Left lung (tissue), 10 donors: ENCODE results near the gene KLC4. TPM values are rescaled to one million over a fixed set of nuclear protein-coding genes. Genes with fewer than 3 reads are reported as not detected.

Source experiments
- ATAC-seq: fragments of 200-7000 bp; cut with Tn5 transposase; one replicate; pipeline ENCODE4 v1.9.1; 2020; ENCODE audit warnings: moderate library complexity
- DNase-seq, 4 donors: peaks; one replicate each; pipeline ENCODE4 v3.0.0-alpha.2; 2013 to 2020
- H3K27ac ChIP-seq, 2 donors: fragments of 200-600 bp; sonication (generic) in 1 of 2; one replicate each; pipeline versions ENCODE4 v1.5.0 to v1.8.0; 2020 to 2021
- H3K27me3 ChIP-seq, 2 donors: fragments of 200-600 bp; sonication (generic) in 1 of 2; one replicate each; pipeline versions ENCODE4 v1.5.0 to v1.8.0; 2020 to 2021
- H3K36me3 ChIP-seq, 2 donors: fragments of 200-600 bp; sonication (generic) in 1 of 2; one replicate each; pipeline versions ENCODE4 v1.5.0 to v1.8.0; 2020 to 2021
- H3K4me1 ChIP-seq, 2 donors: fragments of 200-600 bp; one replicate each; pipeline ENCODE4 v1.8.0; 2021
- H3K4me3 ChIP-seq, 2 donors: fragments of 200-600 bp; sonication (generic) in 1 of 2; one replicate each; pipeline versions ENCODE4 v1.5.0 to v1.8.0; 2020 to 2021; ENCODE audit warnings: mild to moderate bottlenecking in 1 of 2
- H3K9me3 ChIP-seq, 2 donors: fragments of 200-600 bp; sonication (generic) in 1 of 2; one replicate each; pipeline versions ENCODE4 v1.5.0 to v1.8.0; 2020 to 2021
- CTCF ChIP-seq, 2 donors: fragments of 200-600 bp; sonication (generic) in 1 of 2; IDR thresholded peaks; one replicate each; pipeline versions ENCODE4 v1.5.0 to v1.8.0; 2021; ENCODE audit warnings: antibody characterized with exemption in 2 of 2
- intact Hi-C, 2 donors: fragments of 100-400 bp; cut with DNase I; formaldehyde crosslinking; loops; one replicate each; pipeline versions ENCODE4 v1.11.2 to v1.14.2; 2022
- polyA plus RNA-seq, 6 donors: library from polyadenylated mRNA; unstranded; fragments of 120-200 nt; gene quantifications; one replicate each; pipeline ENCODE4 v1.2.1, GENCODE V29; 2013; ENCODE audit not compliant: insufficient read length in 6 of 6
- total RNA-seq, 2 donors: library from RNA; stranded (reverse); fragmentation: NEBNext Ultra II Directional; extraction: Animal tissue kit (Norgen Biotek cat#: 25700); gene quantifications; one replicate each; pipeline ENCODE4 v1.2.1, GENCODE V29; 2021
- donor health status: DM: no; HTN: yes; CAD: no.
- donor health status: DM: no; HTN: no; CAD: no.

Gene KLC4
- total and polyA plus RNA-seq, 8 donors: 20.2 to 55.6 (median 51.3) TPM

DNA sequence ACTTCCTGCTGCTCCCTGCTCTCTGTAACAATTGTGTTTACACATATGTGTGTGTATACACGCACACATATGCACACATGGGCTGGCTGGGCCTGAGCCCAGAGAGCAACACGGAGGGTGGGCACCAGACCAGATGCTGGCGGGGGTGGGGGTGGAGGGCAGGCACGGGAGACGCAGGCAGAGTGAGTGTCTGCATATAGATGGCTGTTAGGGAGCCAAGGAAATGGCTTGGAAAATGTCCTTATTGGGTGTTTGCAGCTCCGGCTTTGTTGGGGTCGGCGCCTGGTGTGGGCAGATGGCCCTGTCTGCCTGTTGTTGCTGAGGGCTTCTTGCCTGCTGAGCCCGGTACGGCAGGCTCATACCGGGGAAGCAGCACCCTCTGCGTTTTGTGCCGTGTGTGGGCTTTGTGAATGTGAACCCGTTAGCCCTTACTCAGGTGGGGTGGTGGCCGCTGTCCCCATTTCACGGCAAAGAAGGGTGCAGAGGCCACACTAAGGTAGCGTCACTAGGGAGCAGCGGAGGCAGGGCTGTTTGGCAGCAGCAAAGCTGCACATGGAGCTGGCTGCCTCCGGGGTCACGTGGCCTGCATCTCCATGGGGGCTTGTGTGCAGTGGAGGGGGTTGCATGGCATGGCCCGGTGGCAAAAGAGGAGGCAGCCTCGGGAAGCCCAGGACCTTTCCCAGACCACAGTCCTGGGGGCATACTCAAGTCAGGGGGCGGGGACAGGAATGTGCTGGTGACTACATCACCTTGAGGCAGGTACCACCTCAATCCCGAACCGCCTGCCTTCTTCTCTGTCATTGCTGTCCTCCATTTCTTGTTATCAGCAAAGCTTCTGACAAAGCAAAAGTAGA is 64.3 kb downstream of the KLC4 start:
- Histone ChIP-seq H3K4me1 (peaks cover 18 to 21% of the 10 kb centered on the region in 2 donors), H3K36me3 (no peaks in the 10 kb centered on the region), H3K27ac (no peak overlapping the region), H3K27me3 (no peaks in the 10 kb centered on the region), H3K4me3 (no peak overlapping the region), H3K9me3 (no peaks in the 10 kb centered on the region)
- ATAC-seq: no peak
- intact Hi-C loops: loop anchor here in 1 of 2 donors (10.0 kb wide), 1 partner anchor 49 kb away; the partner anchor contains the start of gene PTK7
- peak in 2 of 4 donors; percentile 80 to 91 for DNase-seq
- TF ChIP-seq CTCF (IDR thresholded peaks at IDR 0.05): no peak

GRCh38 chr6:43124481-43124880 is 65.0 kb downstream of the KLC4 start:
- intact Hi-C loops: loop anchor here in 1 of 2 donors (10.0 kb wide), 1 partner anchor 50 kb away; the partner anchor contains the start of gene PTK7
- DNase-seq (no peak), ATAC-seq (no peak)
- no peaks in the 10 kb centered on the region for H3K9me3 ChIP-seq
- H3K27ac ChIP-seq: no peak overlapping the region
- H3K27me3 ChIP-seq: no peaks in the 10 kb centered on the region
- peaks cover 22 to 28% of the 10 kb centered on the region in 2 donors for H3K4me1 ChIP-seq
- no peaks in the 10 kb centered on the region for H3K36me3 ChIP-seq
- no peak for TF ChIP-seq CTCF (IDR thresholded peaks at IDR 0.05)
- H3K4me3 ChIP-seq: no peak overlapping the region

Other genes with a start within 250 kb of the KLC4 start
- gene RPL7L1, start 180.0 kb upstream of the KLC4 start, total RNA-seq: 10 to 100 TPM; 64.6 to 77.8 TPM
- 100 to 1,000 TPM in 5 of 6 donors, 10 to 100 TPM in 1; 98.0 to 122 (median 116) TPM for gene RPL7L1, start 180.0 kb upstream of the KLC4 start, polyA plus RNA-seq
- 1 to 10 TPM; 2.0 to 2.1 TPM for gene PTCRA, start 143.6 kb upstream of the KLC4 start, total RNA-seq
- under 1 TPM in 5 of 6 donors, not detected in 1; 0.38 to 0.79 (median 0.58) TPM for gene PTCRA, start 143.6 kb upstream of the KLC4 start, polyA plus RNA-seq
- gene CNPY3, start 130.2 kb upstream of the KLC4 start, total RNA-seq: 10 to 100 TPM; 71.4 to 74.1 TPM
- gene CNPY3, start 130.2 kb upstream of the KLC4 start, polyA plus RNA-seq: 10 to 100 TPM; 59.2 to 72.1 (median 63.2) TPM
- gene GNMT, start 98.9 kb upstream of the KLC4 start, total RNA-seq: 1 to 10 TPM in 1 of 2 donors, under 1 TPM in 1; 0.86 to 1.0 TPM
- 1 to 10 TPM in 2 of 6 donors, under 1 TPM in 4; 0.79 to 2.3 (median 0.96) TPM for gene GNMT, start 98.9 kb upstream of the KLC4 start, polyA plus RNA-seq
- gene PEX6, start 80.5 kb upstream of the KLC4 start, total RNA-seq: 10 to 100 TPM; 23.2 to 25.2 TPM
- gene PEX6, start 80.5 kb upstream of the KLC4 start, polyA plus RNA-seq: 10 to 100 TPM; 15.2 to 27.1 (median 18.1) TPM
- gene PPP2R5D, start 75.1 kb upstream of the KLC4 start, total RNA-seq: 10 to 100 TPM; 30.0 to 35.0 TPM
- 10 to 100 TPM; 56.8 to 76.3 (median 63.3) TPM for gene PPP2R5D, start 75.1 kb upstream of the KLC4 start, polyA plus RNA-seq
- gene MEA1, start 45.7 kb upstream of the KLC4 start, total RNA-seq: 10 to 100 TPM; 42.7 to 52.1 TPM
- 10 to 100 TPM; 73.4 to 82.6 (median 77.5) TPM for gene MEA1, start 45.7 kb upstream of the KLC4 start, polyA plus RNA-seq
- gene KLHDC3, start 45.4 kb upstream of the KLC4 start, total RNA-seq: 10 to 100 TPM; 50.5 to 65.4 TPM
- 100 to 1,000 TPM in 3 of 6 donors, 10 to 100 TPM in 3; 95.3 to 110 (median 103) TPM for gene KLHDC3, start 45.4 kb upstream of the KLC4 start, polyA plus RNA-seq
- gene RRP36, start 38.0 kb upstream of the KLC4 start, total RNA-seq: 10 to 100 TPM; 43.3 to 53.5 TPM
- gene RRP36, start 38.0 kb upstream of the KLC4 start, polyA plus RNA-seq: 10 to 100 TPM; 48.0 to 55.2 (median 50.2) TPM
- 10 to 100 TPM; 22.0 to 28.4 TPM for gene CUL7, start 5.8 kb upstream of the KLC4 start, total RNA-seq
- gene CUL7, start 5.8 kb upstream of the KLC4 start, polyA plus RNA-seq: 10 to 100 TPM; 42.0 to 54.3 (median 43.6) TPM
- gene MRPL2, start 197 bp upstream of the KLC4 start, total RNA-seq: 10 to 100 TPM; 35.2 to 43.4 TPM
- gene MRPL2, start 197 bp upstream of the KLC4 start, polyA plus RNA-seq: 10 to 100 TPM; 36.2 to 48.0 (median 40.5) TPM
- gene PTK7, start 16.7 kb downstream of the KLC4 start, total RNA-seq: 100 to 1,000 TPM in 1 of 2 donors, 10 to 100 TPM in 1; 89.2 to 179 TPM
- gene PTK7, start 16.7 kb downstream of the KLC4 start, polyA plus RNA-seq: 100 to 1,000 TPM; 274 to 312 (median 289) TPM
- 10 to 100 TPM; 31.8 to 36.3 TPM for gene SRF, start 111.6 kb downstream of the KLC4 start, total RNA-seq
- gene SRF, start 111.6 kb downstream of the KLC4 start, polyA plus RNA-seq: 10 to 100 TPM; 20.2 to 33.5 (median 30.1) TPM
- 10 to 100 TPM; 36.1 to 37.3 TPM for gene CUL9, start 122.6 kb downstream of the KLC4 start, total RNA-seq
- gene CUL9, start 122.6 kb downstream of the KLC4 start, polyA plus RNA-seq: 10 to 100 TPM; 35.9 to 55.1 (median 42.3) TPM
- gene DNPH1, start 169.8 kb downstream of the KLC4 start, total RNA-seq: 10 to 100 TPM; 47.3 to 49.6 TPM
- gene DNPH1, start 169.8 kb downstream of the KLC4 start, polyA plus RNA-seq: 10 to 100 TPM; 26.4 to 43.4 (median 31.9) TPM
- under 1 TPM; 0.08 to 0.26 TPM for gene TTBK1, start 183.8 kb downstream of the KLC4 start, total RNA-seq
- gene TTBK1, start 183.8 kb downstream of the KLC4 start, polyA plus RNA-seq: under 1 TPM; 0.42 to 0.94 (median 0.77) TPM
- gene SLC22A7, start 238.6 kb downstream of the KLC4 start, total RNA-seq: not detected
- gene SLC22A7, start 238.6 kb downstream of the KLC4 start, polyA plus RNA-seq: under 1 TPM in 5 of 6 donors, not detected in 1; 0.07 to 0.28 (median 0.20) TPM
- 1 to 10 TPM in 1 of 2 donors, under 1 TPM in 1; 0.52 to 1.1 TPM for gene CRIP3, start 249.2 kb downstream of the KLC4 start, total RNA-seq
- 1 to 10 TPM; 2.9 to 7.6 (median 4.7) TPM for gene CRIP3, start 249.2 kb downstream of the KLC4 start, polyA plus RNA-seq